ENCODE measurements around the gene RAB27A. TPM values are rescaled to one million over a fixed set of nuclear protein-coding genes. Genes with fewer than 3 reads are reported as not detected.
"Not testable (repeated sequence)": the region's sequence is repeated elsewhere in the genome, so short reads cannot be mapped to it uniquely, and the experiment has no call there.

RAB27A gene
- total RNA-seq, 2 experiments from 2014 or later, result 122 to 125 TPM

GRCh38 chr15:55288006-55288717 lies 1.5 kb downstream of the RAB27A start:
- TF ChIP-seq, protein P1, sequence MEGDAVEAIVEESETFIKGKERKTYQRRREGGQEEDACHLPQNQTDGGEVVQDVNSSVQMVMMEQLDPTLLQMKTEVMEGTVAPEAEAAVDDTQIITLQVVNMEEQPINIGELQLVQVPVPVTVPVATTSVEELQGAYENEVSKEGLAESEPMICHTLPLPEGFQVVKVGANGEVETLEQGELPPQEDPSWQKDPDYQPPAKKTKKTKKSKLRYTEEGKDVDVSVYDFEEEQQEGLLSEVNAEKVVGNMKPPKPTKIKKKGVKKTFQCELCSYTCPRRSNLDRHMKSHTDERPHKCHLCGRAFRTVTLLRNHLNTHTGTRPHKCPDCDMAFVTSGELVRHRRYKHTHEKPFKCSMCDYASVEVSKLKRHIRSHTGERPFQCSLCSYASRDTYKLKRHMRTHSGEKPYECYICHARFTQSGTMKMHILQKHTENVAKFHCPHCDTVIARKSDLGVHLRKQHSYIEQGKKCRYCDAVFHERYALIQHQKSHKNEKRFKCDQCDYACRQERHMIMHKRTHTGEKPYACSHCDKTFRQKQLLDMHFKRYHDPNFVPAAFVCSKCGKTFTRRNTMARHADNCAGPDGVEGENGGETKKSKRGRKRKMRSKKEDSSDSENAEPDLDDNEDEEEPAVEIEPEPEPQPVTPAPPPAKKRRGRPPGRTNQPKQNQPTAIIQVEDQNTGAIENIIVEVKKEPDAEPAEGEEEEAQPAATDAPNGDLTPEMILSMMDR (IDR thresholded peaks at IDR 0.05), result no peak
- H3K4me3 Mint-ChIP-seq, result peak overlapping the region; percentile 90
- peaks cover 43% of the 10 kb centered on the region for H3K4me1 Mint-ChIP-seq (ENCODE audit: low read depth)
- no peak for DNase-seq
- no peak for ATAC-seq
- H3K9me3 Mint-ChIP-seq, result no peaks in the 10 kb centered on the region
- intact Hi-C loops (cut with micrococcal nuclease), result no loop called here
- ChIA-PET POLR2A (interaction anchor here (0.9 to 2.2 kb wide), 8 partner anchors 9 to 70 kb away, joined by 3 to 11 read pairs (median 4); partner anchors contain the start of genes PIGB and PIGBOS1), CTCF (interaction anchor here (0.6 to 2.5 kb wide), 8 partner anchors 9 to 119 kb away, joined by 3 to 8 read pairs (median 4); no protein-coding TSS in a partner anchor)
- H3K27me3 Mint-ChIP-seq, result no peaks in the 10 kb centered on the region
- H3K36me3 Mint-ChIP-seq (ENCODE audit: low read depth), result peaks cover 48% of the 10 kb centered on the region
- peak overlapping the region; percentile 96 for H3K27ac Mint-ChIP-seq

DNA sequence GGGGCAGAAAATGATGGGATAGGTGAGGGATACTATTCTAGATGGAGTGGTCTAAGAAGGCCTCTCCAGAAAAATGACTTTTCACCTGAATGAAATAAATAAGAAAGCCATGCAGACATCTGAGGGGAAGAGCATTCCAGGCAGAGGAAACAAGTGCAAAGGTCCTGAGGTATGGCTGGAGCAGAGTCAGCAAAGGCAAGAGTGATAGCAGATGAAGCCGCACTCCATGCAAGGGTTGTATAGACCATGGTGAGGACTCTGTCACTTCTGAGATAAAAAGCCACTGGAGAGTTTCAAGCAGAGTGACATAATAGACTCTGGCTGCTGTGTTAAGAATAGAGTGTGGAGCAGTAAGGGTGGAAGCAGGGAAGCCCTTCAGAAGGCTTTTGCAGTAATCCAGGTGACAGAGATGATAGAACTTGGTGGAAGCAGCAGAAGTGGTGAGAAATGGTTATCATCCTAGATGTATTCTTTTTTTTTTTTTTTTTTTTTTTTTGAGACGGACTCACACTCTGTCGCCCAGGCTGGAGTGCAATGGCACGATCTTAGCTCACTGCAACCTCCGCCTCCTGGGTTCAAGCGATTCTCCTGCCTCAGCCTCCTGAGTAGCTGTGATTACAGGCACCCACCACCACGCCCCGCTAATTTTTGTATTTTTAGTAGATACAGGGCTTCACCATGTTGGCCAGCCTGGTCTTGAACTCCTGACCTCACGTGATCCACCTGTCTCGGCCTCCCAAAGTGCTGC lies 3.0 kb downstream of the RAB27A start:
- DNase-seq; H3K9me3 Mint-ChIP-seq; intact Hi-C loops (cut with micrococcal nuclease); ATAC-seq; H3K27me3 Mint-ChIP-seq: not testable (repeated sequence)
- Mint-ChIP-seq H3K36me3 (ENCODE audit: low read depth) (peaks cover 55% of the 10 kb centered on the region), H3K4me1 (ENCODE audit: low read depth) (peaks cover 59% of the 10 kb centered on the region), H3K27ac (peak overlapping the region; percentile 96), H3K4me3 (peak overlapping the region; percentile 90)
- ChIA-PET POLR2A (interaction anchor here (0.9 to 1.5 kb wide), 3 partner anchors 17 to 67 kb away, joined by 3 to 4 read pairs (median 3); partner anchors contain the start of genes PIGB and PIGBOS1), CTCF (interaction anchor here (1.3 to 2.5 kb wide), 3 partner anchors 15 to 68 kb away, joined by 3 to 8 read pairs (median 8); no protein-coding TSS in a partner anchor)

DNA sequence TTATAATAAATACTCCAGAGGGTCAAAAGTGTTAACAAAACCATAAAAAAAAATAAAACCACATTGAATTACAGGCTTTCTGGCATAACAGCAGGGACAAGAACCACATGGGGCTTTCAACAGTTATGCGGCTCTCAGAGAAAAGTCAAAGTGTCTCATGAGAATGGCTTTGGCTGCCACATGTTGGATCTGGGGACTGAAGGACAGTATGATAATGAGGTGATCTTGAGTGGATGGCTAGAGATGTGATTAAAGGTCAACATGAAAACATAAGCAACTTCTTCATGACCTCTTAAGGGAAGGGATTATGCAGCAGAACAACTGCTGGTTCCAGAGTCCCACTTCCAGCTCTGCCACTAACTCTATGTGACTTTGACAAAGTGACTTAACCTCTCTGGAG lies 5.2 kb downstream of the RAB27A start:
- ChIA-PET POLR2A (interaction anchor here (1.0 to 1.5 kb wide), 2 partner anchors 14 to 30 kb away, joined by 3 to 8 read pairs; no protein-coding TSS in a partner anchor), CTCF (interaction anchor here (1.8 kb wide), 2 partner anchors 63 to 66 kb away, joined by 4 read pairs; no protein-coding TSS in a partner anchor)
- ATAC-seq (no peak), DNase-seq (no peak)
- Mint-ChIP-seq H3K36me3 (ENCODE audit: low read depth) (peaks cover 73% of the 10 kb centered on the region), H3K9me3 (no peaks in the 10 kb centered on the region), H3K27me3 (no peaks in the 10 kb centered on the region), H3K4me3 (peak overlapping the region; percentile 90), H3K4me1 (ENCODE audit: low read depth) (peaks cover 77% of the 10 kb centered on the region), H3K27ac (peak overlapping the region; percentile 72)
- TF ChIP-seq, protein P1 (IDR thresholded peaks at IDR 0.05), result no peak
- intact Hi-C loops (cut with micrococcal nuclease), result no loop called here

DNA sequence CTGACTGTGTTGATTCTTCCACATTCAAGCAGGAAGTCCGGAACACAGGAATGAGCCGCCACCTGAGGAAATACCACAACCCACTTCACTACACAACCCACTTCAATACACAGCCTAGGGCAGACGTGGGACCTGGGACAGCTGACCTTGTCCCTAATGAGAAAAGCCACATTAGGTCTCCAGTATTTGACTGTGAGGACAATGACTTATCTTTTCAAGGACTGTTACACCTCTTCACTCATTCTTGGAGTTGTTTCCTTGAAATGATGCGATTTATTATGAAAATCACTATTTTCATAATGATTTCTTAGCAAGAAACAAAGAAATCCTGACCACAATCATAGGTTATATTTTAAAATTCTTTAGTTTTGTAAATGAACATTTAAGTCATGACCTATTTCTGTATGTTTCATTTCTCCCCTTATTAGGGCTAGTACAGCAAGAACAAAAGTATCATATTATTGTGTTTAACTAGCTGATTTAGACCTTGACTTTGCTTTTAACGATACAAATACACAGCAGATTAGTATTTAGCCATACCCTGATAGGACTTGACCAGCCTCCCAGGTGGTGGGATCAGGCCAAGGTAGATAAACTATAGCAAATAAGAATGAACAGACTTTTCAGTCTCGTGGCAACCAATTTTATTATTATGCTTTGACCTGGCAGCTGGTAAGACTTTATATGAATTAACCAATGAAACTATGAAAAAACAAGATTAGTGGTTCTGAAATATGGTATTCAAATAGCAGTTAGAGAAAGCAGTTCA lies 6.0 kb downstream of the RAB27A start:
- Mint-ChIP-seq H3K36me3 (ENCODE audit: low read depth) (peaks cover 74% of the 10 kb centered on the region), H3K4me3 (peak overlapping the region; percentile 43), H3K27ac (peak overlapping the region; percentile 98), H3K9me3 (no peaks in the 10 kb centered on the region), H3K27me3 (no peaks in the 10 kb centered on the region), H3K4me1 (ENCODE audit: low read depth) (peaks cover 84% of the 10 kb centered on the region)
- ChIA-PET POLR2A (interaction anchor here (0.6 to 1.8 kb wide), 3 partner anchors 13 to 35 kb away, joined by 3 to 4 read pairs (median 4); partner anchors contain the start of genes PIGB and PIGBOS1), CTCF (interaction anchor here (0.9 kb wide), 1 partner anchor 11 kb away, joined by 3 read pairs; no protein-coding TSS in a partner anchor)
- intact Hi-C loops (cut with micrococcal nuclease), result loop anchor here (2.0 kb wide), 1 partner anchor 61 kb away; no protein-coding TSS in a partner anchor
- TF ChIP-seq, protein P1 (IDR thresholded peaks at IDR 0.05), result no peak
- DNase-seq, result no peak
- ATAC-seq, result no peak
